KOPT-K1 (cell line): ENCODE data around the gene SLIT3.

Experiments
- H3K27ac ChIP-seq: fragments of 200-600 bp; sonication (generic); 2 replicates; pipeline ENCODE4 v1.5.1; 2016; ENCODE audit warnings: antibody characterized with exemption, mild to moderate bottlenecking, low read depth, low read length; ENCODE audit not compliant: poor library complexity, severe bottlenecking
- H3K36me3 ChIP-seq: fragments of 200-600 bp; sonication (generic); 2 replicates; pipeline ENCODE4 v1.5.1; 2017; ENCODE audit warnings: antibody characterized with exemption, mild to moderate bottlenecking, low read length, moderate library complexity; ENCODE audit not compliant: insufficient read depth
- H3K9me3 ChIP-seq: fragments of 200-600 bp; sonication (generic); 2 replicates; pipeline ENCODE4 v1.5.1; 2017; ENCODE audit warnings: antibody characterized with exemption, low read length, mild to moderate bottlenecking; ENCODE audit not compliant: insufficient read depth, poor library complexity, severe bottlenecking

SLIT3 gene

GRCh38 chr5:169013846-169014245 lies 287.1 kb downstream of the SLIT3 start:
- Histone ChIP-seq H3K36me3 (no peaks in the 10 kb centered on the region), H3K27ac (no peak overlapping the region), H3K9me3 (no peaks in the 10 kb centered on the region)

GRCh38 chr5:169013208-169013728 lies 287.7 kb downstream of the SLIT3 start:
- no peaks in the 10 kb centered on the region for H3K9me3 ChIP-seq
- no peak overlapping the region for H3K27ac ChIP-seq
- no peaks in the 10 kb centered on the region for H3K36me3 ChIP-seq

DNA sequence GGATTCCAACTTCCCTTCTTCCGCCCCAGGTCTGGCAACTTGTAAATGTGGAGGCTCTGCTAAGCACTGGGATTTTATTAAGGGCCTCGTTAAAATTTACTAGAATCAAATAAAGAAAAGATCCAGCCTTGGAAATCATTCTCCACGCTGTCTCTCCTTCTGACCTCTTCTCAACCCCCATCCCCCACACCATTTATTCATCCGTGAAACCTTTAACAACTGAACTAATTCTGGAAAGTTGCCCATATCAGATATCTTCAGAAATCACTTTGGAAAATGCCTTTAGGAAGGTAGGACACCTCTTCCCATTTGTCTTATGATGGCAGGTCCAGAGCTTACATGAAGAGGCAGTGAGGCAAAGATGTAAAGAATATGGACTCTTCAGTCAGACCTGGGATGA lies 288.5 kb downstream of the SLIT3 start:
- Histone ChIP-seq H3K27ac (no peak overlapping the region), H3K9me3 (no peaks in the 10 kb centered on the region), H3K36me3 (no peaks in the 10 kb centered on the region)

DNA sequence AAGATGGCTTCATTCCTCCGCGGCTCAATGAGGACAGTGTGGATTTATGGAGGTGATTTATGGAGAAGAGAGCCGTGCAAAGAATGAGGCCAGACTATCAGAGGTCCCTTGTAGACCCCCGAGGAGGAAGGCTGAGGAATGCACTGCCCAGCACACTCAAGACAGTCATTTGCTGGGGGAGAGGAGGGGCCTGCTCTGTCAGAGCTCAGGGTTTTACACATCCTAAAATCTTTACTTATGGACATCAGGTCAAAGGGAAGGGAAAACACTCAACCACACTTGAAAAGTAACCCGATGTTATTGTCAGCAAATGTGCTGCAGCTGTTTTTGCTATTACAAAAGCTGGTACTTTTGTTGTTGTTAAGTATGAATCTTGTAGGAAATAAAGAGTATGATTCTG lies 289.5 kb downstream of the SLIT3 start:
- H3K36me3 ChIP-seq: no peaks in the 10 kb centered on the region
- no peaks in the 10 kb centered on the region for H3K9me3 ChIP-seq

GRCh38 chr5:169011009-169011408 lies 289.9 kb downstream of the SLIT3 start:
- Histone ChIP-seq H3K9me3 (no peaks in the 10 kb centered on the region), H3K27ac (no peak overlapping the region), H3K36me3 (no peaks in the 10 kb centered on the region)

More for the DNA sequence above, 289.5 kb downstream of the SLIT3 start:
- no peak overlapping the region for H3K27ac ChIP-seq

GRCh38 chr5:169009123-169009522 lies 291.8 kb downstream of the SLIT3 start:
- no peaks in the 10 kb centered on the region for H3K9me3 ChIP-seq
- H3K27ac ChIP-seq: no peak overlapping the region
- no peaks in the 10 kb centered on the region for H3K36me3 ChIP-seq

GRCh38 chr5:169006842-169007790 lies 293.8 kb downstream of the SLIT3 start:
- Histone ChIP-seq H3K27ac (no peak overlapping the region), H3K36me3 (no peaks in the 10 kb centered on the region), H3K9me3 (no peaks in the 10 kb centered on the region)

DNA sequence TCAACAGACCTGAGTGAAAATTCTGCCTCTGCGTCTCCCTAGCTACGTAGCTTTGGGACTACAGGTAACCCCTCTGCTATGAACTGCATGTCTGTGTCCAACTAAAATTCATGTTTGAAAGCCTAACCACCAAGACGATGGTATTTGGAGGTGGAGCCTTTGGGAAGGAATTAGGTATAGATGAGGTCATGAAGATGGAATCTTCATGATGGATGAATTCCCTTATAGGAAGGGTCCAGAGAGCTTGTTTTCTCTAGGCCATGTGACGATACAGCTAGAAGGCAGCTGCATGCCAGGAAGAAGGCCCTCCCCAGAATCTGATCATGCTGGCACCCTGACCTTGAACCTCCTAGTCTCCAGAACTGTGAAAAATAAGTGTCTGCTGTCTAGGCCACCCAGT lies 296.4 kb downstream of the SLIT3 start:
- Histone ChIP-seq H3K36me3 (no peaks in the 10 kb centered on the region), H3K9me3 (no peaks in the 10 kb centered on the region), H3K27ac (no peak overlapping the region)

GRCh38 chr5:169003721-169004541 lies 297.0 kb downstream of the SLIT3 start:
- H3K36me3 ChIP-seq: no peaks in the 10 kb centered on the region
- no peaks in the 10 kb centered on the region for H3K9me3 ChIP-seq
- no peak overlapping the region for H3K27ac ChIP-seq

- Histone ChIP-seq H3K27ac (no peak overlapping the region), H3K36me3 (no peaks in the 10 kb centered on the region), H3K9me3 (no peaks in the 10 kb centered on the region)
Observed at GRCh38 chr5:169002953-169003555, 297.9 kb downstream of the SLIT3 start.

GRCh38 chr5:169001394-169001793 lies 299.5 kb downstream of the SLIT3 start:
- H3K27ac ChIP-seq: no peak overlapping the region
- no peaks in the 10 kb centered on the region for H3K9me3 ChIP-seq
- H3K36me3 ChIP-seq: no peaks in the 10 kb centered on the region

DNA sequence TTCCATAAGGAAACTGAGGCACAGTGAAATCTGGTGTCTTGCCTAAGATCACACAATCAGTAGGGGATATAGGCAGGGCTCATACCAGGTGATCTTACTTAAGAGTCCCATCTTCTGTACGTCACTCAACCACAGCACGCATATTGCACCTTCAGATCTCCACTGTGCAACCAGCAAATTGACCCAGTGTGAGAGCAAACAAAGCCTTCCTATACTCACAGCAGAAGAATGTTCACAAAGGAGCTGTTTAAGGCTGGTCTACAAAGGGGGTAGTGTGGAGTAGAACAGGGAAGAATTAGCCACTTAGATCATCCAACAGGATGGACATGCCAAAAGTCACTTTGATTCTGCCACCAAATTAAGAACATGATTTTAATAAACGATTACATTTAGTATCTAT lies 305.9 kb downstream of the SLIT3 start:
- Histone ChIP-seq H3K9me3 (no peaks in the 10 kb centered on the region), H3K27ac (no peak overlapping the region), H3K36me3 (no peaks in the 10 kb centered on the region)

DNA sequence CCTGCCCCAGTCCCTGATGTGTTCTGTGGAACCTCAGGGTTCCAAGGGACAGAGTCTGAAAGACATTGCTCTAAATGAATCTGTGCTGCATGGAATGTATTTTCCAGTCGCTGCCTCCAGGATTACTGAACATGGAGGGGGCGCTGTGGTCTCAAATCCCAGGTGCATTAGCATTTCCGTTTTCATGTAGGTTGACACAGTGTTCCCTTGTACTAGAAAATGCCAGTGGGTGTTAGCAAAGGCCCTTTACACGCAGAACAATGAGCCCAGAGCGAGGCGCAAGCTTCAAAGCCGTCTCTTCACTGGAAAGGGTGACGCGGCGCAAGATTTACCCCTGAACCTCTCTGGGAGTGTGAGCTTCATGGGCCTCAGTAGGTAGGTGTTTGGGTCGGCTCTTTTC lies 308.3 kb downstream of the SLIT3 start:
- Histone ChIP-seq H3K36me3 (no peaks in the 10 kb centered on the region), H3K27ac (no peak overlapping the region), H3K9me3 (no peaks in the 10 kb centered on the region)

GRCh38 chr5:168992016-168992415 lies 308.9 kb downstream of the SLIT3 start:
- no peak overlapping the region for H3K27ac ChIP-seq
- H3K36me3 ChIP-seq: no peaks in the 10 kb centered on the region
- no peaks in the 10 kb centered on the region for H3K9me3 ChIP-seq

DNA sequence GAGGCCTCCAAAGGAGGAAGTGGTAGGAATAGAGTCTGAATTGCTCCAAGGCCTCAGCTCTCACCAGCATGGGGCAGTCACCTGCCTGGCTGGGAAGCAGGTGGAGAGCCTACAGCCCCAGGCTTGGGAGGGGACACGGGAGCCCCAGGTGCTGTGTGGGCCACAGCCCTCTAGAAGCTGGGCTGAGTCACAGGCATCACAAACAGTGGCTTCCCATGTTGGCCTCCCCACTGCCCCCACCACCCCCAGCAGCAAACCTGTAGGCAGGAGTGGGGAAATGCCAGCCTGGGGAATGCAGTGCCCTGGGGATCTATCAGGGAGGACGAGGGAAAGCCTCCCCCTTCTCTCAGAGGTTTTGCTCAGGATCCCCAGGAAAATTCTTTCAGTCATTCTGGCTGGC lies 309.6 kb downstream of the SLIT3 start:
- no peaks in the 10 kb centered on the region for H3K36me3 ChIP-seq
- no peaks in the 10 kb centered on the region for H3K9me3 ChIP-seq
- no peak overlapping the region for H3K27ac ChIP-seq
